AG09319 (cell line): Measurements from ENCODE around the gene EDC3.

Experiments used
- DNase-seq: peaks from one replicate; pipeline ENCODE4 v3.0.0-alpha.2; 2010; ENCODE audit warnings: low read depth; ENCODE audit errors: extremely low read depth
- CTCF ChIP-seq: IDR thresholded peaks from 2 replicates; pipeline ENCODE4 v1.5.1; 2011; ENCODE audit warnings: low read depth, mild to moderate bottlenecking, inconsistent platforms, low read length, moderate library complexity

Gene EDC3

DNA sequence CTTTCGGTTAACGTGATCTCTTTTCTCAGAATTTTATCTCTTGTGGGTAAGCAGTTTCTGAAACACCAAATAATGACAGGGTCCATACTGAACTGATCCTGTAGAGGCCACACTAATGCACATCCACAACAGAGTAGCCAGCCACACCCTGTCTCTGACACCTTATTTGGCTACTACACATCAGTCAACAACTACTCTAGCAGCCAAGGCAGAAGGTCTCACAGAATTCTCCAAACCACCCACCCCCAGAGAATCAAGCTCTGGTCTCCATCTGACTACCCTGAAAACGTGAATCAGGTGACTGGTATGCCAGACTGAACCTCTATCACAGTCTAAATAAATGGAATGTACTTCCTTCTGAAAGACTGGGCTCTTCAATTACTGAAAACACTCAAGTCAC lies 38.0 kb downstream of the EDC3 start:
- no peak for TF ChIP-seq CTCF
- DNase-seq, result no peak

DNA sequence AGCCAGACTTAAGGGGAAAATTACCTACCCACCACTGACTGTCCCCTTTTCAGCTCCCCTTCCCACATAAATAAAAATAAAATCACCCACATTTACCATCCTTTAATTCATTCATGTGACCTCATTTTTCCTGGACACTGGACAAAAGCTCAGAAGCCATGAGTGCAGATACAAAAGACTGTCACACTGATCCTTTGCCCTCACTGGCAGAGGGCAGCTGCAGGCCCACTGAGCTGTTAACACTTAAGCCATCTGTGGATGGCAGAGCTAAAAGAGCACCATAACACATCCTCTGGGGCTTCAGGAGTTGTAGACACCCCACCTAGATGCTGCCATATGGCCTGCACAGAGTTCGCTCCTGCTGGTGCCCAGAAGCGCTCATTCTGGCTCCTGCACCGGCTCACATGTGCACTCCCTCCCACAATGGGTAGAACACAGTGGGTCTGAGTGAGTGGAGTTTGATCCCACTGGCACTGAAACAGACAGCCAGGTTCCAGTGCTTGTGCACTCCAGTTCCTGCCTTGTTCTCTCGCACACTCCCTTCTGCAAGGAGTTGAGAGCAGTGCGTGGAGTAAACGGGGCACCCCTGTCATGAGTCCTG lies 38.8 kb downstream of the EDC3 start:
- DNase-seq, result no peak
- no peak for TF ChIP-seq CTCF

DNA sequence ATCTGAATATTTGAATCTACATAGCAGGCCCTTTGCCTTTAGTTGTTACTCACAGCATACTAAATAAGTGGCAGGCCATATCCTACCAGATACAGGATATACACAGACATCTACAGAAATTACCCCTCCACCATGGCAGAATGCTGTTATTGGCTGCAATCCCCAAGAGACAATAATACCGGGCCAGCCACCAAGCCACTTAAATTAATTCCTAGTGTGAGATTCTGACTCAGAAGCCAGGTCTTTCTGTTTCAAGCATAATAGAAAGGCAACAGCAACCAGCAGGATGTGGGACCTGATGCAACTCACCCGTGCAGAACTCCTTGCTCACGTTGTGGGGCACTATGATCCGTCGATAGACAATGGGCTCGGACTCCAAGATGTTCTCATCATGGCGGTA lies 40.4 kb downstream of the EDC3 start:
- no peak for DNase-seq
- TF ChIP-seq CTCF, result no peak

DNA sequence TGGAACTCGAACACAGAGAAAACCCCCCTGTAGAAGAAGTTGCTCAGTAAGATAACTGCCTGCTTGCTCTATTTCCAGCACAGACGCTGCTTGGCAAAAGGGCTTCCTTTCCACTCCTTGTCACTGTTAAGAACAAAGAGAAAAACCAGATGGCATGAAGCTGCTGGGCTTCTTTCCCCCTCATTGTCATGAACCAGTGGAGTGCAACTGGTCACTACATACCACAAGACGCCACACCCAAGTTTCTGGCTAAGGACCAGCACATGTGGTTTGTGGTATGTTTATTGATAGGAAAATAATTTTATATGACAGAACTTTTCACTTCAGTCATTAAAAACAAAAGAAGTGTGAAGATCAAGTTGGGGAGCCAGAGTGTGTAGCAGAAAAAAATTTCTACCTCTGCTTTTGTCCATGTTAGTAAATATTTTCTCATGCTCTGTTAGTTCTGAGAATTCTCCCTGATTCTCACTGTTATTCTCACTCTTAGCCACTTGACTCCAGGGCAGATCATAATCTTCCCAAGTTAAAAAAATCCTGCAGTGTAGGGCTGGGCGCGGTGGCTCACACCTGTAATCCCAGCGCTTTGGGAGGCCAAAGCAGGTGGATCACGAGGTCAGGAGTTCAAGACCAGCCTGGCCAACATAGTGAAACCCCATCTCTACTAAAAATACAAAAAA lies 42.3 kb downstream of the EDC3 start:
- peak; percentile 60 for DNase-seq
- no peak for TF ChIP-seq CTCF

- TF ChIP-seq CTCF, result no peak
- no peak for DNase-seq
These were observed 44.5 kb downstream of the EDC3 start for GRCh38 chr15:74651242-74651741.

- no peak for TF ChIP-seq CTCF
- DNase-seq, result no peak
These were observed 47.6 kb downstream of the EDC3 start for GRCh38 chr15:74648051-74648842.

DNA sequence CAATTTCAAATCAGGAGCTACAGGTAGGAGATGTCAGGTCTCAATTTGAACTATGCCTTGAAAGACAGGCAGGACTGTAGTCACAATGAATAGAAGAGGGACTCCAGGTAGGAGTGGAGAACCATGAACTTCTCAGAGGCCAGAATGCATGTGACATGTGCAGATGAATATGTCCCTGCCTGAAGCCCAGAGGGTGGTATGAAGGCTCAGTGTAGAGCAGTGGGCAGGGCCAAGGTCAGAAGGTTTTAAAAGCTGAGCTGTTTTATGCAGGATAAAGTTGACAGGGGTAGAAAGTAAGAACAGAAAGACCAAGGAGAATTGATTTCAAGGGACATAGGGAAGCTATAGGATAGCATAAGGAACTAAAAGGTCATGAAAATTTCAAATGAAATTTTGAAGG lies 49.3 kb downstream of the EDC3 start:
- no peak for DNase-seq
- no peak for TF ChIP-seq CTCF
